ENCODE results near the gene PARP12. TPM values are rescaled to one million over a fixed set of nuclear protein-coding genes. Genes with fewer than 3 reads are reported as not detected.

The PARP12 gene
- total RNA-seq, 6 experiments from 2014 or later, result 6.3 to 14.0 (median 11.8) TPM

DNA sequence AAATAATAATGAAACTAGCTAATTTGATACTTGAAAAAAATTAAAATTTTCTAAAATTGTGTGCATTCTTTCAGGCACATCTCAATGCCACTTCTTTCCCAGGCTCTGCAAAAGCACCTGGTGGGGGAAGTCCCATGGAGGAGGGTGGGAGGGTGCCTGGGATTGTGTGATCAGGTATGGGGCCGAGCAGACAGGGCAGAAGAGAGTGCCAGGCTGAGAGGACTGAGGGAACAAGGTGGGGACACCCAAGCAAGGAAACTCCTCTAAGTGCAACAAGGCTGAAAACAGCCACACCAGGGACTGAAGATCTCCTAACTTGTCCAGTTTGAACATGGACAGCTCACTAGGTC, 13.8 kb downstream of the PARP12 start:
- no peaks in the 10 kb centered on the region for H3K9me3 Mint-ChIP-seq
- no peaks in the 10 kb centered on the region for H3K27me3 Mint-ChIP-seq (ENCODE audit: insufficient read depth)
- H3K36me3 Mint-ChIP-seq (ENCODE audit: low read depth), result peaks cover 5% of the 10 kb centered on the region; the same call in 1 of the 2 replicates
- TF ChIP-seq, protein P1, sequence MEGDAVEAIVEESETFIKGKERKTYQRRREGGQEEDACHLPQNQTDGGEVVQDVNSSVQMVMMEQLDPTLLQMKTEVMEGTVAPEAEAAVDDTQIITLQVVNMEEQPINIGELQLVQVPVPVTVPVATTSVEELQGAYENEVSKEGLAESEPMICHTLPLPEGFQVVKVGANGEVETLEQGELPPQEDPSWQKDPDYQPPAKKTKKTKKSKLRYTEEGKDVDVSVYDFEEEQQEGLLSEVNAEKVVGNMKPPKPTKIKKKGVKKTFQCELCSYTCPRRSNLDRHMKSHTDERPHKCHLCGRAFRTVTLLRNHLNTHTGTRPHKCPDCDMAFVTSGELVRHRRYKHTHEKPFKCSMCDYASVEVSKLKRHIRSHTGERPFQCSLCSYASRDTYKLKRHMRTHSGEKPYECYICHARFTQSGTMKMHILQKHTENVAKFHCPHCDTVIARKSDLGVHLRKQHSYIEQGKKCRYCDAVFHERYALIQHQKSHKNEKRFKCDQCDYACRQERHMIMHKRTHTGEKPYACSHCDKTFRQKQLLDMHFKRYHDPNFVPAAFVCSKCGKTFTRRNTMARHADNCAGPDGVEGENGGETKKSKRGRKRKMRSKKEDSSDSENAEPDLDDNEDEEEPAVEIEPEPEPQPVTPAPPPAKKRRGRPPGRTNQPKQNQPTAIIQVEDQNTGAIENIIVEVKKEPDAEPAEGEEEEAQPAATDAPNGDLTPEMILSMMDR (IDR thresholded peaks at IDR 0.05), result no peak
- no peak overlapping the region for H3K4me3 Mint-ChIP-seq
- peaks cover 7% of the 10 kb centered on the region; the same call in 1 of the 2 replicates for H3K4me1 Mint-ChIP-seq (ENCODE audit: low read depth)
- DNase-seq, result no peak
- no peak overlapping the region for H3K27ac Mint-ChIP-seq

DNA sequence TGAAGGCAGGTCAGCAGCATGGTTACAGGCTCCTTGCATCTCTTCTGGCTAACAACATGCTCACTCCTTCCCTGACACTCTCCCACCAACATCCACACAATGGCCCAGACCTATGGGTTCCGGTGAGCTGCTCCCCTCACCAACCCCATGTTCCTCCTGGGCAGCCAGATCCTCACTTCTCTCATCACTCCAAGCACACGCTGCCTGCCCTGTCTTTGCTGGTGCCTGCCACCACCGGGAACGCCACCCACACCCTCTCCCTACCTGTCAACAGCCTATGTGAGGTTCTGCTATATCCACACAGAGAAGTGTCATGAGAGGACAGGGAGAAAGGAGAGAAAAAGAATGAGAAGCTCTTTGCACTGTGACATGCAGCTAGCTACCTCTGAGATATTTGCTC, 14.6 kb downstream of the PARP12 start:
- no peak overlapping the region for H3K4me3 Mint-ChIP-seq
- TF ChIP-seq, protein P1 (IDR thresholded peaks at IDR 0.05), result no peak
- H3K27me3 Mint-ChIP-seq (ENCODE audit: insufficient read depth), result no peaks in the 10 kb centered on the region
- H3K36me3 Mint-ChIP-seq (ENCODE audit: low read depth), result no peaks in the 10 kb centered on the region; the same call in 1 of the 2 replicates
- H3K4me1 Mint-ChIP-seq (ENCODE audit: low read depth), result peaks cover 7% of the 10 kb centered on the region; the same call in 1 of the 2 replicates
- no peak for DNase-seq
- H3K27ac Mint-ChIP-seq, result no peak overlapping the region
- no peaks in the 10 kb centered on the region for H3K9me3 Mint-ChIP-seq

DNA sequence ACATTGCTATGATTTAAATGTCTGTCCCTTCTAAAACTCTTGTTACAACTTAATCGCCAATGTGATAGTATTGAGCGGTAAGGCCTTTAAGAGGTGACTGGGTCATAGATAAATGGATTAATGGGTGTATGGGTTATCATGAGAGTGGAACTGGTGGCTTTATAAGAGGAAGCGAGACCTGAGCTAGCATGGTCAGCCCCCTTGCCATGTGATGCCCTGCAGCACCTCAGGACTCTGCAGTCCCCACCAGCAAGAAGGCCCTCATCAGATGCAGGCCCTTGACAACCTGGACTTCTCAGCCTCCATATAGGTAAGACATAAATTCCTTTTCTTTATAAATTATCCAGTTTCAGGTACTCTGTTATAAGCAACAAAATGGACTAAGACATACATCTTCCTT, 15.6 kb downstream of the PARP12 start:
- no peaks in the 10 kb centered on the region for H3K9me3 Mint-ChIP-seq
- H3K4me1 Mint-ChIP-seq (ENCODE audit: low read depth), result peaks cover 8% of the 10 kb centered on the region
- no peaks in the 10 kb centered on the region; the same call in 1 of the 2 replicates for H3K36me3 Mint-ChIP-seq (ENCODE audit: low read depth)
- no peak overlapping the region for H3K27ac Mint-ChIP-seq
- TF ChIP-seq, protein P1 (IDR thresholded peaks at IDR 0.05), result no peak
- H3K4me3 Mint-ChIP-seq, result no peak overlapping the region
- no peaks in the 10 kb centered on the region for H3K27me3 Mint-ChIP-seq (ENCODE audit: insufficient read depth)
- no peak for DNase-seq

- Mint-ChIP-seq H3K4me3 (no peak overlapping the region), H3K27ac (no peak overlapping the region), H3K36me3 (ENCODE audit: low read depth) (peaks cover 10% of the 10 kb centered on the region), H3K4me1 (ENCODE audit: low read depth) (peaks cover 21% of the 10 kb centered on the region), H3K27me3 (ENCODE audit: insufficient read depth) (no peaks in the 10 kb centered on the region), H3K9me3 (no peaks in the 10 kb centered on the region)
- TF ChIP-seq, protein P1 (IDR thresholded peaks at IDR 0.05), result no peak
- no peak for DNase-seq
Observed at GRCh38 chr7:140045697-140046096, 17.1 kb downstream of the PARP12 start.

- DNase-seq, result no peak
- Mint-ChIP-seq H3K4me1 (ENCODE audit: low read depth) (peaks cover 21% of the 10 kb centered on the region), H3K36me3 (ENCODE audit: low read depth) (peaks cover 10% of the 10 kb centered on the region), H3K4me3 (no peak overlapping the region), H3K27ac (no peak overlapping the region), H3K9me3 (no peaks in the 10 kb centered on the region), H3K27me3 (ENCODE audit: insufficient read depth) (no peaks in the 10 kb centered on the region)
- TF ChIP-seq, protein P1 (IDR thresholded peaks at IDR 0.05), result no peak
Observed at GRCh38 chr7:140044251-140044650, 18.5 kb downstream of the PARP12 start.

- TF ChIP-seq, protein P1 (IDR thresholded peaks at IDR 0.05), result no peak
- H3K9me3 Mint-ChIP-seq, result no peaks in the 10 kb centered on the region
- H3K27ac Mint-ChIP-seq, result no peak overlapping the region
- peaks cover 30% of the 10 kb centered on the region for H3K4me1 Mint-ChIP-seq (ENCODE audit: low read depth)
- no peak overlapping the region; the same call in 1 of the 2 replicates for H3K4me3 Mint-ChIP-seq
- H3K36me3 Mint-ChIP-seq (ENCODE audit: low read depth), result peaks cover 14% of the 10 kb centered on the region
- peaks cover 1% of the 10 kb centered on the region; the same call in 1 of the 2 replicates for H3K27me3 Mint-ChIP-seq (ENCODE audit: insufficient read depth)
- DNase-seq, result no peak
Observed at GRCh38 chr7:140042386-140042670, 20.4 kb downstream of the PARP12 start.

Measured in HFFc6 (cell line).